Fibroblast of skin of right quadriceps (primary cell): ENCODE results near the gene CYBA.
A peak's percentile ranks its signal among the peaks of the same experiment; 100 is the strongest.
"Not testable (repeated sequence)": the region's sequence is repeated elsewhere in the genome, so short reads cannot be mapped to it uniquely, and the experiment has no call there.

Experiments
- DNase-seq: peaks from one replicate; pipeline ENCODE4 v3.0.0-alpha.2; 2013

CYBA gene

DNA sequence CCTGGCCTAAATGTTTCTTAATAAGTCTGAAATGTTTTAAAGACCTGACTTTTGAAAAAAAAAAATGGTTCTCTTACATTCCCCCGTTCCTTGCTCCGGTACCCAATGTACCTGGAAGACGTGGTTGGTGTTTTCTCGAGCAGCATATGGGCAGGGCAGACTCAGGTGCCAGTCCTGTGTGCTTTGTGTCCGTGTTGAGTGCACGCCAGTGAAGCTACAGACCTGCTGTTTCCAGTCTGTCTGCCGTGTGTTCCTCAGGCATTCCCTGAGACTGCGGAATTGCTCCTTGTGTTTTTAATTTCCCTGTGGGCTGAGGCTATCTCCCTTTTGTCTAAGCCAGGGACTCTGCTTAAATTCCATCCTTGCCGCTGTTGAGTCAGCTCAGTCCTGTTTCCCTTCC lies 24.2 kb downstream of the CYBA start:
- no peak for DNase-seq

GRCh38 chr16:88624977-88625576 lies 25.8 kb downstream of the CYBA start:
- DNase-seq: no peak

- DNase-seq: no peak
These were observed 26.4 kb downstream of the CYBA start for GRCh38 chr16:88624481-88624880.

DNA sequence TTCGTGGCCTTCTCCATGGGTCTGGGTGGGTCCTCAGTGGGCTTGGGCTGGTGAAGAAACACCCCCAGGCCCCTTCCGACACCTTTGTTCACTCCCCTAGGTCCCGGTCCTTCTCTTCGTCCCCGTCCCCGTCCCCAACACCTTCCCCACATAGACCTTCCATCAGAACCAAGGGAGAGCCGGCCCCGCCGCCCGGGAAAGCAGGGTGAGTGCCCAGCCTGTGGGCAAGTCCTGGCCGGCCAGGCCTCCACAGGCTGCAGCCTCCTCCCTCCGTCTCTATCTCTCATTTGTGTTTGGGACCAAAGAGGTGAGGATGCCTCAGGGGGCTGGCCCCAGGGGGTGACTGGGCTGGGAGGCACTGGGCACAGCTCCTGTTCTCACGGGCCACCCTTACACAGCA lies 27.0 kb downstream of the CYBA start:
- no peak for DNase-seq

- DNase-seq: no peak
These were observed 28.0 kb downstream of the CYBA start for GRCh38 chr16:88622866-88623265.

GRCh38 chr16:88622125-88622524 lies 28.7 kb downstream of the CYBA start:
- no peak for DNase-seq

DNA sequence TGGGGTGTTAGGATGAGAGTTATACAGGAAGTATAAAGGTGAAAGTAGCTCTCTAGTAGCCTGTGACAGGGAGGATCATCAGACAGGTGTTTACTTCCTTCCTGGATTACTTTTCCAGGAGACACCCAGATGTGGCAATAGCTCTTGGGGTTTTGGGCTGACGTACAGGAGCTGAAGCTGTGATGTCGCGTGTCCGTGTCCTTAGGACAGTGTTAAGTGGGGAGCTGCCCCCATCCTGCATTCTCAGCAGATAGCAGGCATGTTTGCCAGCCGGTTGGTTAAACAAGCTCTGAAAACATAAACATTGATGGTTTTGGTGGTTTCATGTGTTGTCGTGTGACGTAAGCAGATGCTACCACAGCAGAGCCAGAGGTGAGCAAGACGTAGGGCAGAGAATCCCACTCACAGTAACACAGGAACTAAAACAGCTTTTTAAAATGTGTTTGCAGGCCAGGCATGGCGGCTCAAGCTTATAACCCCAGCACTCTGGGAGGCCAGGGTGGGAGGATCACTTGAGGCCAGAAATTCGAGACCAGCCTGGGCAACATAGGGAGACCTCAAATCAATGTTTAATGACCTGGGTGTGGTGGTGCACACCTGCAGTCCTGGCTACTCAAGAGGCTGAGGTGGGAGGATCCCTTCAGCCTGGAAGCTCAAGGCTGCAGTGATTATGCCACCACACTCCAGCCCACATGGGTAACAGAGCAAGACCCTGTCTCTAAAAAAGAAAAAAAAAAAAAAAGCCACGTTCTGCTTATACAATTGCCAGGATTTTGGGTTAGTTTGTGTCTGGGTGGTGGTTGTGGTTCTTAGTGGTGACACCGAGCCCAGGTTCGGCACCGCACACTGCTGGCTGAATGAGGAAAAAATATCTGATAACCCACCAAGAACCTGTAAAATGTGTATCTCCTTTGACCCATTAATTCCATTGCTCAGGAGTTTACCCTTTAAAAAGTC lies 30.7 kb downstream of the CYBA start:
- no peak for DNase-seq

DNA sequence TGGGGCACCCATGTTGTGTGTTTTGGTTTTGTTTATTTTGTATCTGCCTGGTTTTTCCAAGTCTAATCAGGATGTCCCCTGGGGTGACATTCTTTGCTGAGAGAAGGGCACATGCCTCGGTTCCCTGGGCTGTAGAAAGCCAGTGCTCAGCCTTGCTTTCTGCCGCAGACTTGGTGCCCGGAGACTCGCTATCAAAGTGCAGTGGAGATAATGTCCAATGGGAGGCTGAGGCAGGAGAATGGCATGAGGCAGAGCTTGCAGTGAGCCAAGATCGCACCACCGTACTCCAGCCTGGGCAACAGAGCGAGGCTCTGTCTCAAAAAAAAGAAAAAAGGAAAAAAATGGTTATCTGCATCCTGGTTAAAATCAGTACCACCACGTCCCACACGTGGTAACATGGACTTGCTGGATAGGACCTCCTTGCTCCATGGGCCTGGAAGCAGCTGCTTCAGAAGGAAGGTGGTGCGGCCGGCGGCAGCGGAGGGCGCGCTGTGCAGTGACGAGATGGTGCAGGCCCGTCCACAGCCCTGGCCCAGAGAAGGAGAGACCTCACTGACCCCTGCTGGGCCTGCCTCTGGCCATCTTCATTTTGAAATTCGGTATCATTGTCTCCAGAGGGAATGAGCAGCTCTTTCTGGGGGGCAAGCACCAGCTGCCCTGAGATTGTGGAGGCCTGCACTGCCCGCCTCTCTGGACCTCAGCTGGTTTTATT lies 31.7 kb downstream of the CYBA start:
- no peak for DNase-seq

- no peak for DNase-seq
These were observed 32.5 kb downstream of the CYBA start for GRCh38 chr16:88618182-88618955.

GRCh38 chr16:88617268-88618031 lies 33.4 kb downstream of the CYBA start:
- DNase-seq: peak; percentile 20

DNA sequence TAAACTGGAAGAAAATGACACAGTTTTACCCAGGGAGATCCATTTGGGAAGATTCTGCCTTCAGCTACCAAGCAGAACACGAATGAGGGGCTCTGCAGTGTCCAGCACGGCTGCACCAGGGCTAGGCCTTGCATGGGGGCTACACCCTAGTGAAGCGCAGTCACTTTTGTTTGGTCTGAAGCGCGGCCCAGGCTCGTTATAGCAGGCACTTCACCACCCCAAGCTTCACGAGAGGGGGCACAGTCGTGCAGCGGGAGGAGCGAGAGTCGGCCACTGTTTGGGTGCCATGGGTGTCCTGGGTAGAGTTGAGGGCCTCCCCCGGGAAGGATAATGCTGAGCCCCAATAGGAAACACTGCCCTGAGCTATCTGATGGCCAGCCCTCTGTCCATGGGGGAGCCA lies 34.1 kb downstream of the CYBA start:
- DNase-seq: no peak

GRCh38 chr16:88616320-88616719 lies 34.5 kb downstream of the CYBA start:
- DNase-seq: no peak

DNA sequence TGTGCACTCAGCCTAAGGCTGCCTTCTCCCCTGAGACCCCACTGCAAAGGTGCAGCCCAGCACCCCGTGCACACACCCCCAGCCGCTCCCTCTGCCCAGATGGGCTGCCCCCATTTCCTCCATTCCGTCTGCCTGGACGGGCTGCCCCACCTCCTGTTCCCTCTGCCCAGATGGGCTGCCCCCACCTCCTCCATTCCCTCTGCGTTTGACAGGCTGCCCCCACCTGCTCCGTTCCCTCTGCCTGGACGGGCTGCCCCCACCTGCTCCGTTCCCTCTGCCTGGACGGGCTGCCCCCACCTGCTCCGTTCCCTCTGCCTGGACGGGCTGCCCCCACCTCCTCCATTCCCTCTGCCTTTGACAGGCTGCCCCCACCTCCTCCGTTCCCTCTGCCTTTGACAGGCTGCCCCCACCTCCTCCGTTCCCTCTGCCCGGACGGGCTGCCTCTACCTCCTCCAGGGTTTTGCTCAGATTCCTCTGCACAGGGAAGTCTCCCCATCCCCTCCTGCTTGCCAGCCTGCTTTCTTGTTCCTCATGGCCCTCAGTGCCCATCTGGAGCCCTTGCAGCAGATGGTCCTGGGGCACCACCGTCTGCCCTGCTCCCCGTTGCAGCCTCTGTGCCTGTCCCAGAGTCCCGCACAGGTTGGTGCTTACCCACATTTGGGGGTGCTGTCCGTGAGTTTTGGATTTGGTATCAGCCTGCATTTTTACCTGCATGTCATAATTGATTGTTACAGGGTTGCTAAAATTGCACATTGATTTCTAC lies 35.9 kb downstream of the CYBA start:
- no peak for DNase-seq

DNA sequence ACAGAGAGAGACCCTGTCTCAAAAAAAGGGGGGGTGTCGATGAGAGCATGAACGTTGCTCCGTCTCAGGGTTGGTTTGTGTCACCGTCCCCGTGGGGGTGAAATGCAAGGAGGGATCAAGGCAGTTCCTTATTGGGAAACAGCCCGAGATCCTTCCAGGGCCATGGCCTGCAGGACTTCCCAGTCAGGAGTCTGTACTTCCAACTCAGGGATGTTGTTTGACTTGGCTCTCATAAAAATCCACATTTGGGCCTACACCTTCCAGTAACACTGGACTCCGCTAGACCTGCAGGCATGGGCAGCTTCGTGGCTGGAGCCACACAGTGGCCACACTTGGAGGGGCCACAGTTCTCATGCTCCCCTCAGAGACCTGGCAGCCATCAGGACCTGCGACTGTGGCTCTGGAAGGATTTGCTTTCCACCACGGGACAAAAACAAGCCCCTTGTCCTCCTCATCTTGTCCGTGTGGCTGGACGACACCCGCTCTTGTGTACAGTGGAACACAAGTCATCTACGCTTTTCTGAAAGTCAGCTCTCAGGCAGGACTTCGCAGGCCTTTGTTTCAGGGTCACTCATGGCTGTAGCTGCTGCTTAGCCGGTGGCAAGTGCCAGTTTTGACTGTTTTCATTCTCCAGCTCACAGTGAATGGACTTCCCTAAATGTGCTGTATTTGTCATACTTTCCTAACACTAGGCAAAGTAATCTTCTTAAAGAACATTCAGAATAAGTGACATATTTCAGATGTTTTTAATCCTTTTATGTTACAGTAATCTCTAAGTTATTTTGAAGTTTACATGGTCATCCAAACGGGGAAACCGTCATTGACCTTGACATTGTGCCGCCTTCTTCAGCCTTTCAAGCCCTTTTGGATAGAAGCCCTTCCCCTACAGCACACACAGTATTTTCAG lies 36.7 kb downstream of the CYBA start:
- DNase-seq: no peak

DNA sequence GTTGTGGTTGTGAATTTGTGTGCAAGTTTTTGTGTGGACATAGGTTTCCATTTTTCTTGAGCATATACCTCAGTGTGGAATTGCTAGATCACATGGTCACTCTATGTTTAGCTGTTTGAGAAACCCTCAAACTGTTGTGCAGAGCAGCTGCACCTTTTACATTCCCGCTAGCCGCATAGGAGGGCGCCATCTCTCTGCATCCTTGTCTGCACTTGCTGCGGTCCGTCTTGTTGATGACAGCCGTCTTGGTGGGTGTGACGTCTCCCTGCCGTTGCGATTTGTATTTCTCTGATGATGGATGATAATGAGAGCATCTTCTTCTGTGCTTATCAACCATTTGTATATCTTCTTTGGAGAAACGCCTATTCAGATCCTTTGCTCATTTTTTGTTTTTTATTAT lies 37.6 kb downstream of the CYBA start:
- no peak for DNase-seq

GRCh38 chr16:88610909-88611812 lies 39.7 kb downstream of the CYBA start:
- no peak for DNase-seq

- DNase-seq: no peak
These were observed 40.8 kb downstream of the CYBA start for GRCh38 chr16:88610080-88610479.

DNA sequence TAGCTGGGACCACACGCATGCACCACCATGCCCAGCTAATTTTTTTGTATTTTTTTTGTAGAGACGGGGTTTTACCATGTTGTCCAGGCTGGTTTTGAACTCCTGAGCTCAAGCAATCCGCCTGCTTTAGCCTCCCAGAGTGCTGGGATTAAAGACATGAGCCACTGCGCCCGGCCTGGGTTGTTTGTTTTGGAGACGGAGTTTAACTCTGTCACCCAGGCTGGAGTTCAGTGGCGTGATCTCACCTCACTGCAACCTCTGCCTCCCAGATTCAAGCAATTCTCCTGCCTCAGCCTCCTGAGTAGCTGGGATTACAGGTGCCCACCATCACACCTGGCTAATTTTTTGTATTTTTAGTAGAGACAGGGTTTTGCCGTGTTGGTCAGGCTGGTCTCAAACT lies 41.4 kb downstream of the CYBA start:
- not testable (repeated sequence) for DNase-seq

DNA sequence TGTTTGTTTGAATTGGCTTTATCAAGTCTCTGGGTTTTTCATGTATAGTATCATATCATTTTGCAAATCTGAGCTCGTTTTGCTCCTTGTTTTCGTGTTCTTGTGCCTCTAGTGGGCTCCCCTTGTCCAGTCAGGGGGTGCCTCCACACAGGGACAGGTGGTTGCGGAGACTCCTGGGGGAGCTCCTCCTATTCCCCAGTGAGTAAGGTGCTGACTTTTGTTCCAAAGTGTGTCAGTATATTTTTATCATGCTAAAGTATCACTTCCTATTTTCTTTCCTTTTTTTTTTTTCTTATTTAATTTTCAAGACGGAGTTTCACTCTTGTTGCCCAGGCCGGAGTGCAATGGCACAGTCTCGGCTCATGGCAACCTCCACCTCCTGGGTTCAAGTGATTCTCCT lies 42.8 kb downstream of the CYBA start:
- DNase-seq: no peak
